ENCODE results near the gene PLCB4. TPM values are rescaled to one million over a fixed set of nuclear protein-coding genes. Genes with fewer than 3 reads are reported as not detected.

The PLCB4 gene
- total RNA-seq, 1 donor from 2014 or later, result 20.6 TPM

GRCh38 chr20:9495701-9496100 is 426.8 kb downstream of the PLCB4 start:
- H3K79me2 ChIP-seq (ENCODE audit: low read depth), result no peaks in the 10 kb centered on the region
- no peak for DNase-seq (ENCODE audit: low spot score)
- H3K4me3 ChIP-seq, result no peak overlapping the region
- Mint-ChIP-seq H3K4me3 (no peak overlapping the region), H3K27ac (no peak overlapping the region), H3K4me1 (no peaks in the 10 kb centered on the region), H3K27me3 (ENCODE audit: insufficient read depth, low read depth) (peaks cover 3% of the 10 kb centered on the region), H3K9me3 (no peaks in the 10 kb centered on the region), H3K36me3 (no peaks in the 10 kb centered on the region)
- no peak overlapping the region for H2AFZ ChIP-seq (replicated peaks)
- no peaks in the 10 kb centered on the region for H4K20me1 ChIP-seq (ENCODE audit: low read depth)
- no peaks in the 10 kb centered on the region for H3K36me3 ChIP-seq
- no peak for TF ChIP-seq EZH2phosphoT487 (IDR thresholded peaks at IDR 0.05)
- TF ChIP-seq CTCF (IDR thresholded peaks at IDR 0.05), result no peak
- no peak for TF ChIP-seq EZH2 (IDR thresholded peaks at IDR 0.05)
- no peaks in the 10 kb centered on the region for H3K9me3 ChIP-seq (ENCODE audit: low read depth)
- H3K9ac ChIP-seq, result no peak overlapping the region
- no peaks in the 10 kb centered on the region for H3F3A ChIP-seq (ENCODE audit: low read depth)
- no peak overlapping the region for H3K4me2 ChIP-seq
- H3K27ac ChIP-seq, result no peak overlapping the region
- H3K27me3 ChIP-seq, result no peaks in the 10 kb centered on the region
- H3K4me1 ChIP-seq, result peaks cover 4% of the 10 kb centered on the region

GRCh38 chr20:9496155-9496554 is 427.3 kb downstream of the PLCB4 start:
- no peaks in the 10 kb centered on the region for H3F3A ChIP-seq (ENCODE audit: low read depth)
- TF ChIP-seq EZH2phosphoT487 (IDR thresholded peaks at IDR 0.05), result no peak
- no peak for TF ChIP-seq EZH2 (IDR thresholded peaks at IDR 0.05)
- no peak for TF ChIP-seq CTCF (IDR thresholded peaks at IDR 0.05)
- Mint-ChIP-seq H3K27ac (no peak overlapping the region), H3K4me3 (no peak overlapping the region), H3K36me3 (no peaks in the 10 kb centered on the region), H3K27me3 (ENCODE audit: insufficient read depth, low read depth) (peaks cover 3% of the 10 kb centered on the region), H3K9me3 (no peaks in the 10 kb centered on the region), H3K4me1 (no peaks in the 10 kb centered on the region)
- no peak overlapping the region for H2AFZ ChIP-seq (replicated peaks)
- DNase-seq (ENCODE audit: low spot score), result no peak
- no peaks in the 10 kb centered on the region for H3K9me3 ChIP-seq (ENCODE audit: low read depth)
- no peaks in the 10 kb centered on the region for H4K20me1 ChIP-seq (ENCODE audit: low read depth)
- H3K79me2 ChIP-seq (ENCODE audit: low read depth), result no peaks in the 10 kb centered on the region
- no peak overlapping the region for H3K9ac ChIP-seq
- H3K36me3 ChIP-seq, result no peaks in the 10 kb centered on the region
- H3K4me1 ChIP-seq, result peaks cover 3% of the 10 kb centered on the region
- H3K27me3 ChIP-seq, result no peaks in the 10 kb centered on the region
- no peak overlapping the region for H3K27ac ChIP-seq
- no peak overlapping the region for H3K4me2 ChIP-seq
- no peak overlapping the region for H3K4me3 ChIP-seq

- no peaks in the 10 kb centered on the region for H3F3A ChIP-seq (ENCODE audit: low read depth)
- no peaks in the 10 kb centered on the region for H3K36me3 ChIP-seq
- TF ChIP-seq EZH2 (IDR thresholded peaks at IDR 0.05) (no peak), EZH2phosphoT487 (IDR thresholded peaks at IDR 0.05) (no peak), CTCF (IDR thresholded peaks at IDR 0.05) (no peak)
- Mint-ChIP-seq H3K27me3 (ENCODE audit: insufficient read depth, low read depth) (peaks cover 2% of the 10 kb centered on the region), H3K36me3 (no peaks in the 10 kb centered on the region), H3K4me3 (no peak overlapping the region), H3K4me1 (no peaks in the 10 kb centered on the region), H3K9me3 (no peaks in the 10 kb centered on the region), H3K27ac (no peak overlapping the region)
- H3K27ac ChIP-seq, result no peak overlapping the region
- H4K20me1 ChIP-seq (ENCODE audit: low read depth), result no peaks in the 10 kb centered on the region
- no peak for DNase-seq (ENCODE audit: low spot score)
- no peak overlapping the region for H3K9ac ChIP-seq
- no peak overlapping the region for H2AFZ ChIP-seq (replicated peaks)
- no peak overlapping the region for H3K4me3 ChIP-seq
- H3K4me1 ChIP-seq, result no peaks in the 10 kb centered on the region
- H3K27me3 ChIP-seq, result peaks cover 16% of the 10 kb centered on the region
- H3K9me3 ChIP-seq (ENCODE audit: low read depth), result no peaks in the 10 kb centered on the region
- no peaks in the 10 kb centered on the region for H3K79me2 ChIP-seq (ENCODE audit: low read depth)
- H3K4me2 ChIP-seq, result no peak overlapping the region
Measured at GRCh38 chr20:9498322-9498721, 429.4 kb downstream of the PLCB4 start.
